ENCODE data around the gene NTN5.

DNA sequence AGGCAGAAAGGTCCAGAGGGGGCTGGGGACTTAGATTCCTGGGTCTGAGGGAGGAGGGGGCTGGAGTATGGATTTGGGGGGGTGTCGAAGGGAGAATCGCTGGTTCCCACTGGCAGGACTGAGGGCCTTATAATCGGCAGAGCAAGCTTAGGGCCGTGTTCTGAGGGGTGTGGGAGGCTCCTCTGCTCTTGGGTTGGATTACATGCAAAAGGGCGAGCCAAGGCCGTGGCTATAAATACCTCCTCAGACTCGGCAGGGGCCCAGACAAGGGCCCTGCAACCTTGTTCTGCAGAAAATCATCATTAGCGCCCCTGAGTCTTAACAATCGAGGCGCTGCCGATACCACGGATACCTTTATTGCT is 47.4 kb upstream of the NTN5 start:
- TF ChIP-seq FOXK2 (IDR thresholded peaks at IDR 0.05) (no peak), CEBPB (IDR thresholded peaks at IDR 0.05; ENCODE audit: borderline replicate concordance in 1 of 2, low read depth in 2 of 2, low read length in 2 of 2) (no peak), POLR2A (IDR thresholded peaks at IDR 0.05; ENCODE audit: low read depth, low read length) (no peak), EZH2 (IDR thresholded peaks at IDR 0.05; ENCODE audit: borderline replicate concordance, control insufficient read depth, low read depth, low read length) (no peak), TCF3 (IDR thresholded peaks at IDR 0.05; ENCODE audit: borderline replicate concordance, insufficient read depth, low read depth, low read length) (no peak)
- TF ChIP-seq, protein P1, sequence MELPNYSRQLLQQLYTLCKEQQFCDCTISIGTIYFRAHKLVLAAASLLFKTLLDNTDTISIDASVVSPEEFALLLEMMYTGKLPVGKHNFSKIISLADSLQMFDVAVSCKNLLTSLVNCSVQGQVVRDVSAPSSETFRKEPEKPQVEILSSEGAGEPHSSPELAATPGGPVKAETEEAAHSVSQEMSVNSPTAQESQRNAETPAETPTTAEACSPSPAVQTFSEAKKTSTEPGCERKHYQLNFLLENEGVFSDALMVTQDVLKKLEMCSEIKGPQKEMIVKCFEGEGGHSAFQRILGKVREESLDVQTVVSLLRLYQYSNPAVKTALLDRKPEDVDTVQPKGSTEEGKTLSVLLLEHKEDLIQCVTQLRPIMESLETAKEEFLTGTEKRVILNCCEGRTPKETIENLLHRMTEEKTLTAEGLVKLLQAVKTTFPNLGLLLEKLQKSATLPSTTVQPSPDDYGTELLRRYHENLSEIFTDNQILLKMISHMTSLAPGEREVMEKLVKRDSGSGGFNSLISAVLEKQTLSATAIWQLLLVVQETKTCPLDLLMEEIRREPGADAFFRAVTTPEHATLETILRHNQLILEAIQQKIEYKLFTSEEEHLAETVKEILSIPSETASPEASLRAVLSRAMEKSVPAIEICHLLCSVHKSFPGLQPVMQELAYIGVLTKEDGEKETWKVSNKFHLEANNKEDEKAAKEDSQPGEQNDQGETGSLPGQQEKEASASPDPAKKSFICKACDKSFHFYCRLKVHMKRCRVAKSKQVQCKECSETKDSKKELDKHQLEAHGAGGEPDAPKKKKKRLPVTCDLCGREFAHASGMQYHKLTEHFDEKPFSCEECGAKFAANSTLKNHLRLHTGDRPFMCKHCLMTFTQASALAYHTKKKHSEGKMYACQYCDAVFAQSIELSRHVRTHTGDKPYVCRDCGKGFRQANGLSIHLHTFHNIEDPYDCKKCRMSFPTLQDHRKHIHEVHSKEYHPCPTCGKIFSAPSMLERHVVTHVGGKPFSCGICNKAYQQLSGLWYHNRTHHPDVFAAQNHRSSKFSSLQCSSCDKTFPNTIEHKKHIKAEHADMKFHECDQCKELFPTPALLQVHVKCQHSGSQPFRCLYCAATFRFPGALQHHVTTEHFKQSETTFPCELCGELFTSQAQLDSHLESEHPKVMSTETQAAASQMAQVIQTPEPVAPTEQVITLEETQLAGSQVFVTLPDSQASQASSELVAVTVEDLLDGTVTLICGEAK (IDR thresholded peaks at IDR 0.05; ENCODE audit: borderline replicate concordance): no peak

Measured in GM12878 (cell line).